GM12878 (cell line): Measurements from ENCODE around the gene PCDHB14. TPM values are rescaled to one million over a fixed set of nuclear protein-coding genes. Genes with fewer than 3 reads are reported as not detected.
"Not testable (repeated sequence)": the region's sequence is repeated elsewhere in the genome, so short reads cannot be mapped to it uniquely, and the experiment has no call there.

ENCODE experiments used
- ATAC-seq: fragments of 200-7000 bp; cut with Tn5 transposase; 3 replicates; pipeline ENCODE4 v1.9.1; 2020; ENCODE audit warnings: mild to moderate bottlenecking, moderate library complexity
- BruUV-seq: library from RNA; stranded (reverse); fragments of 400-500 nt; replicated peaks from 2 replicates; lab custom pipeline; 2021; lab: Mats Ljungman, UMichigan
- CTCF ChIA-PET: fragments of 300-600 bp; sonication (Branson Sonifier 250); formaldehyde crosslinking; extraction: SDS; loops from one replicate; lab custom pipeline; 2021; ENCODE audit warnings: inconsistent platforms; lab: Yijun Ruan, JAX
- POLR2A ChIA-PET: fragments of 350-600 bp; formaldehyde crosslinking; extraction: SDS; loops from one replicate; lab custom pipeline; 2021; ENCODE audit warnings: inconsistent platforms; lab: Charles Lee
- RAD21 ChIA-PET: fragments of 300-600 bp; sonication (Branson Sonifier 250); formaldehyde crosslinking; loops from one replicate; lab custom pipeline; 2023; ENCODE audit warnings: antibody characterized with exemption; ENCODE audit not compliant: unreplicated experiment; lab: Charles Lee
- SMC1A ChIA-PET: fragments of 300-600 bp; sonication (Branson Sonifier 250); formaldehyde crosslinking; loops from one replicate; lab custom pipeline; 2023; ENCODE audit not compliant: unreplicated experiment, uncharacterized antibody; lab: Charles Lee
- DNase-seq: peaks from one replicate; pipeline ENCODE4 v3.0.0-alpha.2; 2011; ENCODE audit warnings: low read depth, low spot score
- FAIRE-seq: peaks from 3 replicates; lab custom pipeline; 2011; peaks lifted over from hg19 to GRCh38; lab: Jason Lieb, UNC
- H2AFZ ChIP-seq: 2 replicates; pipeline ENCODE4 v1.6.0; 2011; ENCODE audit warnings: low read depth, low read length, control low read depth; ENCODE audit not compliant: control insufficient read depth
- H3K27ac ChIP-seq: 2 replicates; pipeline ENCODE4 v1.5.1; 2011; ENCODE audit warnings: control low read depth; ENCODE audit not compliant: control insufficient read depth, insufficient read depth
- H3K27me3 ChIP-seq, 2 experiments: replicated peaks in 1 of 2; 2 replicates each; pipeline versions ENCODE4 v1.6.0 to v1.6.1; 2011; ENCODE audit warnings: low read length in 1 of 2; ENCODE audit not compliant: control insufficient read depth in 2 of 2, insufficient read depth in 2 of 2
- H3K36me3 ChIP-seq, 2 experiments: 2 replicates each; pipeline ENCODE4 v1.5.1; 2011; ENCODE audit warnings: low read length in 1 of 2; ENCODE audit not compliant: control insufficient read depth in 2 of 2, insufficient read depth in 2 of 2
- H3K4me1 ChIP-seq: 2 replicates; pipeline ENCODE4 v1.6.1; 2011; ENCODE audit warnings: mild to moderate bottlenecking, low read length, moderate library complexity, mixed read lengths; ENCODE audit not compliant: control insufficient read depth, insufficient read depth
- H3K4me2 ChIP-seq: 2 replicates; pipeline ENCODE4 v1.6.0; 2011; ENCODE audit warnings: control low read depth; ENCODE audit not compliant: control insufficient read depth, insufficient read depth
- H3K4me3 ChIP-seq: fragments of 200-600 bp; sonication (generic); 2 replicates; pipeline ENCODE4 v1.5.1; 2016
- H3K79me2 ChIP-seq: 2 replicates; pipeline ENCODE4 v1.6.0; 2011; ENCODE audit warnings: low read length; ENCODE audit not compliant: control insufficient read depth, insufficient read depth
- H3K9ac ChIP-seq: 2 replicates; pipeline ENCODE4 v1.8.0; 2011; ENCODE audit warnings: low read length, control low read depth, mixed read lengths; ENCODE audit not compliant: control insufficient read depth, insufficient read depth
- H3K9me3 ChIP-seq: replicated peaks from 3 replicates; pipeline ENCODE4 v1.5.1; 2011; ENCODE audit warnings: mild to moderate bottlenecking, low read length; ENCODE audit not compliant: control insufficient read depth, insufficient read depth
- H4K20me1 ChIP-seq: 2 replicates; pipeline ENCODE4 v1.6.0; 2011; ENCODE audit not compliant: control insufficient read depth, insufficient read depth
- ASH2L ChIP-seq: fragments of 300-600, 200-600 bp; sonication (generic); IDR thresholded peaks from 2 replicates; pipeline ENCODE4 v1.6.1; 2017; ENCODE audit warnings: low read depth, mild to moderate bottlenecking, borderline replicate concordance
- ATF2 ChIP-seq: IDR thresholded peaks from 2 replicates; pipeline ENCODE4 v1.6.1; 2012; ENCODE audit warnings: low read length, inconsistent platforms
- CREB1 ChIP-seq: IDR thresholded peaks from 2 replicates; pipeline ENCODE4 v1.6.1; 2012; ENCODE audit warnings: low read depth, mild to moderate bottlenecking, inconsistent platforms
- EP300 ChIP-seq, 2 experiments: fragments of 150-350 bp in 1 of 2; IDR thresholded peaks; 2 replicates each; pipeline ENCODE4 v1.6.1; 2011 to 2012; ENCODE audit warnings: low read depth in 2 of 2, low read length in 2 of 2, borderline replicate concordance in 1 of 2, improper control_type of control experiment in 1 of 2, inconsistent platforms in 1 of 2; ENCODE audit not compliant: control insufficient read depth in 1 of 2
- ESRRA ChIP-seq: IDR thresholded peaks from 2 replicates; pipeline ENCODE4 v1.6.1; 2012; ENCODE audit warnings: mild to moderate bottlenecking, low read length, improper control_type of control experiment
- HDGF ChIP-seq: fragments of 450-650 bp; IDR thresholded peaks from 2 replicates; pipeline ENCODE4 v1.6.1; 2016; ENCODE audit warnings: antibody characterized with exemption
- NR2C2 ChIP-seq: IDR thresholded peaks from 2 replicates; pipeline ENCODE4 v1.6.1; 2011; ENCODE audit warnings: borderline replicate concordance, low read depth; ENCODE audit not compliant: control insufficient read depth, insufficient read length
- PKNOX1 ChIP-seq: fragments of 450-650 bp; IDR thresholded peaks from 2 replicates; pipeline ENCODE4 v1.6.1; 2016; ENCODE audit warnings: mild to moderate bottlenecking
- PML ChIP-seq: IDR thresholded peaks from 2 replicates; pipeline ENCODE4 v1.6.1; 2012; ENCODE audit warnings: low read length, inconsistent platforms
- REST ChIP-seq: IDR thresholded peaks from 2 replicates; pipeline ENCODE4 v1.6.1; 2012; ENCODE audit warnings: mild to moderate bottlenecking, low read depth, low read length
- TBL1XR1 ChIP-seq: IDR thresholded peaks from 2 replicates; pipeline ENCODE4 v1.6.1; 2012; ENCODE audit warnings: low read depth, low read length, improper control_type of control experiment
- ZSCAN29 ChIP-seq: fragments of 450-650 bp; IDR thresholded peaks from 2 replicates; pipeline ENCODE4 v1.6.1; 2017; ENCODE audit warnings: mild to moderate bottlenecking, moderate library complexity
- WGBS: methylation state at CpG from one replicate; pipeline ENCODE4 v1.1.6; 2016; ENCODE audit warnings: low lambda C conversion rate; ENCODE audit not compliant: insufficient replicate concordance, insufficient coverage; ENCODE audit errors: missing lambda C conversion rate; 5-methylcytosine and 5-hydroxymethylcytosine counted together
- in situ Hi-C: fragments of 300-500 bp; cut with MboI; formaldehyde crosslinking; loops from 9 replicates; pipeline ENCODE4 v1.14.3; 2018; ENCODE audit warnings: mixed read lengths
- intact Hi-C: fragments of 100-400 bp; cut with micrococcal nuclease; formaldehyde crosslinking; loops from one replicate; pipeline ENCODE4 v1.14.2; 2022; ENCODE audit not compliant: unreplicated experiment
- polyA plus RNA-seq, 11 experiments: library from polyadenylated mRNA; depleted of rRNA in 4 of 11; unstranded in 6 of 11; stranded (reverse) in 5 of 11; fragments of >200 nt; fragmentation: Nextera tagmentation in 4 of 11; fragmentation: Illumina TruSeq in 1 of 11; extraction: Ambion mirVana in 4 of 11; extraction: Trizol in 1 of 11; gene quantifications; 1 replicate in 1 of 11; 2 replicates in 10 of 11; pipeline versions ENCODE4 v1.2.1 to v1.2.3, GENCODE V29; 2011 to 2016; ENCODE audit warnings: inconsistent platforms in 2 of 11, missing spikeins in 2 of 11, low read depth in 1 of 11
- total RNA-seq, 4 experiments: library from RNA; depleted of rRNA in 3 of 4; stranded (reverse); fragments of >200 nt in 3 of 4; fragmentation: Illumina TruSeq in 1 of 4; extraction: Trizol in 1 of 4; gene quantifications; 2 replicates each; pipeline versions ENCODE4 v1.2.1 to v1.2.3, GENCODE V29; 2013 to 2021

The PCDHB14 gene
- total and polyA plus RNA-seq, 10 of the 15 experiments (the other 5 are each of a cell fraction or from before 2014, with no cell fraction given): not detected

DNA sequence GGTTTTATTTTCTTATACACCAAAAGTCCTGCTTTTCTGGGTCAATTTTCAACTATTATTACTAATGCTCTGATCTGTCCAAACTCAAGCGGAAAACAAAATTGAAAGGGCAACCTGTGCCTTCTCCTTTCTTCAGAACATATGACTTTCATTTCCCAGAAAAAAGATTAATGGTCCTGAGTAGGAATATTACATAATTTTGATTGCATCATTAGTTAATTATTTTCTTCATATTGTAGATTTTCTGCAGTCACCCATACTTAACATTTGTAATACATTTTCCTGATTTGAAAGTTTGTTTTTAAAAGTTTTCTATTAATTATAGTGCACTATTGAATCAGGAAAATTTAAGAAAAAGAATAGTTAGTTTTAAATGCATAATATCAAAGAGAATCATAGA is 47.2 kb upstream of the PCDHB14 start:
- H3K4me3 ChIP-seq: no peak overlapping the region
- ATAC-seq (no peak), FAIRE-seq (no peak), DNase-seq (no peak)
- WGBS: 70% methylated on average over 1 of the region's 1 CpG
- BruUV-seq: no TSS peak
- H3K9me3 ChIP-seq: no peaks in the 10 kb centered on the region; the same call in 2 of the 3 replicates
- no peaks in the 10 kb centered on the region for H3K36me3 ChIP-seq
- H3K4me1 ChIP-seq: no peaks in the 10 kb centered on the region
- intact Hi-C loops (no loop called here), in situ Hi-C loops (loop anchor here (5.0 kb wide), 1 partner anchor 36 kb away; the partner anchor contains the start of gene PCDHB13)
- H3K27me3 ChIP-seq: no peaks in the 10 kb centered on the region
- H2AFZ ChIP-seq: no peak overlapping the region
- no peaks in the 10 kb centered on the region for H3K79me2 ChIP-seq
- no peak overlapping the region for H3K4me2 ChIP-seq
- ChIA-PET CTCF (no interaction called here), RAD21 (no interaction called here), POLR2A (no interaction called here), SMC1A (no interaction called here)
- no peak overlapping the region for H3K9ac ChIP-seq
- no peaks in the 10 kb centered on the region for H4K20me1 ChIP-seq
- TF ChIP-seq PKNOX1: no peak
- TF ChIP-seq EP300 (IDR thresholded peaks at IDR 0.05; ENCODE audit: borderline replicate concordance in 1 of 2, control insufficient read depth in 1 of 2, low read depth in 2 of 2, low read length in 2 of 2): no peak
- TF ChIP-seq ESRRA: no peak
- TF ChIP-seq NR2C2: no peak
- no peak for TF ChIP-seq ATF2
- no peak for TF ChIP-seq PML
- no peak for TF ChIP-seq REST
- TF ChIP-seq CREB1: no peak
- TF ChIP-seq ASH2L: no peak
- no peak for TF ChIP-seq ZSCAN29
- TF ChIP-seq TBL1XR1: no peak
- TF ChIP-seq HDGF: no peak
- H3K27ac ChIP-seq: no peak overlapping the region

GRCh38 chr5:141177577-141178191 is 45.5 kb upstream of the PCDHB14 start, which contains the start of gene PCDHB8:
TSS of gene PCDHB8 (plus strand) at chr5:141177790. CDS start at chr5:141178035, 245 bp downstream.
- in situ Hi-C loops: loop anchor here (5.0 kb wide), 1 partner anchor 35 kb away; the partner anchor contains the start of gene PCDHB13
- H4K20me1 ChIP-seq, FAIRE-seq, H3K4me3 ChIP-seq, BruUV-seq, H3K9ac ChIP-seq, H3K36me3 ChIP-seq, H3K4me1 ChIP-seq, H2AFZ ChIP-seq, H3K27ac ChIP-seq, DNase-seq, H3K79me2 ChIP-seq, H3K4me2 ChIP-seq, intact Hi-C loops, CTCF ChIA-PET, ATAC-seq, POLR2A ChIA-PET, RAD21 ChIA-PET, H3K9me3 ChIP-seq, SMC1A ChIA-PET, H3K27me3 ChIP-seq: not testable (repeated sequence)
- 26% methylated on average over 12 of the region's 18 CpGs for WGBS
